Medulla oblongata (tissue), 1 donor: Measurements from ENCODE around the gene WNK3.
"Not testable (repeated sequence)": the region's sequence is repeated elsewhere in the genome, so short reads cannot be mapped to it uniquely, and the experiment has no call there.

Experiments used
- DNase-seq: peaks from one replicate; pipeline ENCODE4 v3.0.0-alpha.2; 2015; ENCODE audit errors: extremely low spot score

WNK3 gene

DNA sequence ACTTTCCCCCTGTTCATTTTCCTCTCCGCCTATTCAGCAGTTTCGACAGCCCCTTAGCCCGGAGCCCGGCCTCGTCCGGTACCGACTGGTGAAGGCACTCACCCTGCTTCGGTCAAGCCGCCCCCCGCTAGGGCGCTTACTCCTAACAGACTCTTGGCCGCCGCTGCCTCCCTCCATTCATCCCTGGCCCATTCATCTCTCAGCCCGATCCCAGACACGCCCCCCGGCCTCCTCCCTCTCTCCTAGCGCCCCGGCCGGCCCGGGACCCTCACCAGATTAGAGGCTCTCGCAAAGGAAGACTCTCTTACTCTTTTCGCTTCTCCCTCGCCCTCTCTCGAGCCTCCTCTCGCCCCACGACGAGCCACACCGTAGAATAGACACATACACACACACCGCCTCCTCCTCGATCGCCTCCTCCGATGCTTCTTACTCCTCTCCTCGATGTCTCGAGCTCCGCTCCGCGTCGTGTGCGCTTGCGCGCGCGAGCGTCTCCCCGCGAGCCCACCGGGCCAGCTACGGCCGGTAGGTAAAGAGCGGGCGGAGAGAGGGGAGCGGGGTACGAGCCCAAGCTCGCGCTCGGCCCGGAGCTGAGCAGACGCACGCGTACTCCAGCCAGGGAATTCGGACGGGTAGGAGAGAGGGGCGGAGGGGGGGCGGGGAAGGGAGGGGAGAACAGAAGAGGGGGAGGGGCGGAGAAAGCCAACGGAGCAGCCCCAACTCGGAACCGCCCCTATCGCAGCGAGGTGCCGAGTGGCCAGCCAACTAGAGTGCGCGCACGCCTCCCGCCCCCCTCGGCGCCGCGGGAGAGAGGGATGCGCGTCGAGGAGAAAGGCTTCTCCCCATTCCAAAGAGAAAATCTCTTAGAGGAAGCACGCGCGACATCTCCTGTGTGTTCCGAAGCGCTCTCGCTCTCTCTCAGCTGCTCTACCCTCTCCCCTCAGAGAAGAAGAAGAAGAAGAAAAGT is at the start of gene WNK3:
WNK3 (minus strand) TSS at position 633 of the 964 bp plus-strand sequence.
- DNase-seq, result peak; percentile 74

DNA sequence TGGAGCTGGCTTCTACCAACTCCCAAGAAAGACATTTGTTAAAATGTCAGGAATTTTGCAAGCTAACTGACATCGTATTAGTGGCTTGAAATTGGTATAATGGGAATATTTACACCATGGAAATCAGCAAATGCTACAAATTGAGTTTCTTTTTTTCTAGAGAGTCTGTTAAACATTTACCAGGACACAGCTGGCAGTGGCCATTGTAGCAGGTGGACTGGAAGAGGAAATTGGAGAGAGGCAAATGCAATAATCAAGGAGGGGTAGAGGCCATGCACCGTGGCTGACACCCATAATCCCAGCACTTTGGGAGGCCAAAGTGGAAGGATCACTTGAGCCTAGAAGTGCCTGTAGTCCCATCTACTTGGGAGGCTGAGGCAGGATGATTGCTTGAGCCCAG is 49.4 kb upstream of the WNK3 start:
- DNase-seq, result no peak

DNA sequence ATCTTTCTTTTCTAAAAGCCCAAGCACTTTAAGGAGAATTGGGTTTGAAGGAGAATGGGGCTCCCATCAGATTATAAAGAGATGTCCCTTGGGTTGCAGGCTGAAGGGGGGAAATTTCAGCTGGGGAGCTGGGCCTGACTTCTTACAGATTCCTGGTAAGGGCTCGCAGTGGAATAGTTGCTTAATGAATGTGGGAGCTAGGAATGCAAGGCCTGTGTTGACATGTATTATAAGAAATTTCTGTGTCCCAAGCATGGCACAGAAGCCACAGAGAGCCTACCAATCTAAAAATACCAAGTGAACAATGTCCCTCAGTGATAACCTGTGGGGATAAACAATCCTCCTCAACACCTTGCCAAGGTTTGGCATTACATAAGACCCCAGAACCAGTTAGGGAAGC is 39.3 kb upstream of the WNK3 start:
- no peak for DNase-seq

DNA sequence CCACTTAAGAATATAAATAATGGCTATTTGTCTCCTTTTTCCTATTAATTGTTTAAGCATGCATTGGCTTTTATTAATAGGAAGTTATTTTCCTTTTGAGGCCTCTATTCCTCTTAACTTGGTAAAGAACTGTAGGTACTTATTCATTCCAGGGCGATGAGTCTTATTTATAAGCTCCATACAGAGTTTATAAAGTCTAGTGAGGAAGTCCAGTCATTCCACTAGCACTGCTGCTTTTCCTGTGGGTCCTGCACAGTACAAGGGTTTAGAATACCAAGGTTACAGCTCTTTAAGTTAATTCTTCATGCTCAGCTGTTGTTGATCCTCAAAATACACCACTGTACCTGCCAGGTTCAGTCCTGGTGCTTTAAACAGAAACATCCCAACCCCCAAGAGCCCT is 28.5 kb upstream of the WNK3 start:
- no peak for DNase-seq

DNA sequence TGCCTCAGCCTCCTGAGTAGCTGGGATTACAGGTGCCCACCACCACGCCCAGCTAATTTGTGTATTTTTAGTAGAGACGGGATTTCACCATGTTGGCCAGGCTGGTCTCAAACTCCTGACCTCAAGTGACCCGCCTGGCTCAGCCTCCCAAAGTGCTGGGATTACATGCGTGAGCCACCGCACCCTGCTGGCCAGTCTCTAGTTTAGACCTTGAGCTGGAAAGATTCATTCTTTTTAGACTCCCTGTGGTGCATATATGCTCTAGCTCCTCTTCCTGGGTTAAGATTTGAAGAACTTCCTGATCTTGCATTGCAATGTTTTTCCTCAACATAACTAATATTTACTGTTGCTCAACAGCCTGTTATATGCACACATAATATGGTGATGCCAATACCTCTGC is 26.8 kb upstream of the WNK3 start:
- DNase-seq, result not testable (repeated sequence)

DNA sequence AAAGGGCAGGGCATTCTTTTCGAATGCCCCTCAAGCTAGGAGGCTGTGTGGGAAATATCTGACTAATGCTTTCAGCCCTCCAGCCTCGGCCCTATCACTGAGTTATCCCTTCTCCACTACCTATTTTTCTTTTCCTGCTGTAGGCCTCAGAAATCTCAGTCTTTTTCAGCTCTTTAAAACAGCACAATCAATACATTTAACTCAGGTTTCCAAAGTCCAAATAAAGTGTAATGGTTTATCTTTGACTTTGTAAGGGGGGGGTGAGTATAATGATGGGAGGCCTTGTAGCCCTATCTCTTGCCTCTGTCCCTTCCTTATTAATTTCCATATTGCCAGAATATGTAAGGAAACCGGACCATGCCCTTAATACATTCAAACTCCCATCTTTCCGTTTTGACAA is 1.6 kb upstream of the WNK3 start:
- DNase-seq, result no peak

DNA sequence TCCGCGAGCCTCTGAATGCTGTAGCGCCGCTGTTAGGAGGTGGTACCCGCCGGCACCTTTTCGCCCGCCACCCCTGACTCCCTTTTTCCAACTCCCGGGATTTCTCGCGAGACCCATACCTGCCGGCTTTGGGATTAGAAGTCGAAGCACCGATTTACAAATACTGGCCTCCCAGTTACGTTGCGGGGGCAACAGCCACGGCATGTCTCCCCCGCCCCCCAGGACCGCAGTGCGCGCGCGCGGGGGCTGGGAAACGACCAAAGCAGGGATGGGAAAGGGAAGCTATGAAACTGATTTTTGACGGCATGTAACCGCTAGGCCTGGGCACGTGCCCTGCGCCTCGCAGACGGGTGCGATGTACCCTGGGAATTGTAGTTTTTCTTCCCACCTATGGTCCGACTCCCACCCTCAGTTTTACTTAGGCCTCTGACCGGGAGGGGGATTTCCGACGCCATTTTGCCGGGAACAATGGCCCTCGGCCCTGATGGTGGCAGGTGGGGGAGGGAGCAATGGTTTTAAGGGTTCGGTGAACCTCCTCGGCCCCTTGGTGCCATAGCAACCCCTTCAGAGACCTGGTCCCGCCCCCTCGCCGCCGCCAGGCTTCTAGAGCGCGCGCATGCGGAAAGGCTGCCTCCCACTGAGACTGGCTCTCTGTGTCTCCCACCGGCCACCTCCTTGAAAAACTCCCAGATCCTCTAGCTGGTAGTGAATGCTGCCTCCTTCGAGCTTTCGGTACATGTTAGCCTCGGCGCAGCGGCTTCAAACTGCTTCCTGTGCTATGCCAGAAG is 772 bp upstream of the WNK3 start:
- peak; percentile 73 for DNase-seq

DNA sequence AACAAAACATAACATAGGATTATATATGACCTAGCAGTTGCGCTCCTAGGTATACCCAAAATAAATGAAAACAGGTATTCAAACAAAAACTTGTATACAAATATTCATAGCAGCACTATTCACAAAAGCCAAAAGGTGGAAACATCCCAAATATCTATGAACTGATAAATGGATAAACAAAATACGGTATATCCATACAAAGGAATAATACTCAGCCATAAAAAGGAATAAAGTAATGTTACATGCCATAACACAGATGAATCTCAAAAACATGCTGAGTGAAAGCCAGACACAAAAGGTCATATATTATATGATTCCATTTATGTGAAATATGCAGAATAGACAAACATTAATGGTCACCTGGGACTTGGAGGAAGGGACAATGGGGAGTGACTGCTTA is 5.2 kb downstream of the WNK3 start:
- DNase-seq, result no peak

DNA sequence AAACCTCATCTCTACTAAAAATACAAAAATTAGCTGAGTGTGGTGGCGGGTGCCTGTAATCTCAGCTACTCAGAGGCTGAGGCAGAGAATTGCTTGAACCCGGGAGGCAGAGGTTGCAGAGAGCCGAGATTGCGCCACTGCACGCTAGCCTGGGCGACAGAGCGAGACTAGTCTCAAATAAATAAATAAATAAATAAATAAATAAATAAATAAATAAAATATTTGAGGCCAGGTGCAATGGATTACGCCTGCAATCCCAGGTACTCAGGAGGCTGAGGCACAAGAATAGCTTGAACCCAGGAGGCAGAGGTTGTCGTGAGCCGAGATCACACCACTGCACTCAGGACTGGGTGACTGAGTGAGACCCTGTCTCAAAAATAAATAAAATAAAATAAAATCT is 20.5 kb downstream of the WNK3 start:
- DNase-seq, result not testable (repeated sequence)

DNA sequence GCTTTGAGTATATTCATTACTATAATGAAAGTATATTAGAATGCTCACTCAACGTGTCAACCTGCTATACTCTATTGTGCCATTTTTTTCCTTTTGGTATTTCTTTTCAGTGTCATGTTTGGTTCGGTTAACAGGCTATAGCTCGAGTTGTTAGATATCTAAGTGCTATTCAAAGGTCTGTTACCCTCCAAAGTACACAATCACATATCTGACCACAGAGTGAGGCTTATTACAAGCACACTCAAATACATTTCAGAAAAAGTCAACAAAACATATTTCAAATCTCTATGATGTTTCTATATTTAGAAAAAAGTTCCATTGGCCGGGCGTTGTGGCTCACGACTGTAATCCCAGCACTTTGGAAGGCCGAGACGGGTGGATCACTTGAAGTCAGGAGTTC is 32.8 kb downstream of the WNK3 start:
- no peak for DNase-seq

DNA sequence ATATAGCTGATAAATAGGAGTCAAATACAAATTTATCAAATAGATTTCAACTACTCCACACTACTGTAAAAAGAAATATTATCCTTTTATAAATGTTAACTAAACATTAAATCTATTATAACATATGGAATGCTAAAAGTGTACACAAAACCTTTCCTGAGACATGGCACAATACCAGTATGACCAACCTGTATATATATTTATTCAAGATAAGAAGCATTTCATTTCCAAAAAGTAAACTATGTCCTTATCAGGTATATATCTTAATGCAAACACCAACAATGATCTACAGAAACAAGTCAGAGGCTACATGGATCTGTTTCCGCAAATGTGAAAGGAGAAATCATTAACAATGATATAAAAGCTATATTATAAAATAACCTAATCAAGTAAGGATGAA is 37.8 kb downstream of the WNK3 start:
- DNase-seq, result no peak

DNA sequence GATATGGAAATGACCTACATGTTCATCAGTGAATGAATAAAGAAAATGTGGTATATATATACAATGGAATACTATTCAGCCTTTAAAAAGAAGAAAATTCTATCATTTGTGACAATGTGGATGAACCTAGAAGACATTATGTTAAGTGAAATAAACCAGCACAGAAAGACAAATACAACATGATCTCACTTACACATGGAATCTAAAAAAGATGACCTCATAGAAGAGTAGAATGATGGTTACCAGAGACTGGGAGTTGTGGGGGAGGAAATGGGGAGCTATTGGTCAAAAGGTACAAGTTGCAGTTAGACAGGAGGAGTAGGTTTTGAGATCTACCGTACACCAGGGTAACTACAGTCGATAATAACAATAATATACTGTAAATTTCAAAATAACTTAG is 51.5 kb downstream of the WNK3 start:
- no peak for DNase-seq

DNA sequence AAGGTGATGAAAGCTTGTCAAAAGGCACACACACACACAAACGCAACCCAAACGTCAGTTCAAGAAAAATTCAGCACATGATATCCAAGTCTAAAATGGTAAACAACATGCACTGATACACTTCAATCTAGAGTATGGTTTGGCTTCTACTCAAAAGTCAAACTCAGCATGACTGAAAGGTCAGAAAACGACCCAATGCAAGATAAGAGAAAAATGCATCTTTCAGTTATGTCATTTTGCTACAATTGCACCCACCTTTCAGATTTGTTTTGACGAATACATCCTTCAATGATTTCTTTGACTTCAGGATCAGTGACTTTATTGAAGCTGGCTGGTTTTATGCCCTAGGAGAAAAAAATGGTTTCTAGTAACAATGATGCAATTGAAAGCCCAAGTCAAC is 56.3 kb downstream of the WNK3 start:
- DNase-seq, result no peak

DNA sequence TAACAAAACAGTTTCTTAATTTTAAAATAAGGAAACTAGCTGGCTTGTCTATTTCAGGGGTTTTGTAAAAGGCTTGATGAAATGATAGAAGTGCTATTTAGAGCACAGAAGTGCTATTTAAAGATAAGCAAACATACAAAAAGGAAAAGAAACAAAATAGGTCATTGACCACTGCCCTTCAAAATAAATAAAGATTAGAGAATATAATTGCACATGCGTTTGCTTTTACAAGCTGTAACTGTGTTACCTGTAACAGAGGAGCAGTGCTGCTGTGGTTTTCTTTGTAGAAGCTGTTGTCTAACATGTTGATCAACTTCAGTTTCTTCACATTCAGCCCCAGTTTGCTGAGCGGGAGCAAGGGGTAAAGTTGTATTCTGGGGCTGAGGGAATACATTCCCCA is 63.5 kb downstream of the WNK3 start:
- DNase-seq, result no peak

DNA sequence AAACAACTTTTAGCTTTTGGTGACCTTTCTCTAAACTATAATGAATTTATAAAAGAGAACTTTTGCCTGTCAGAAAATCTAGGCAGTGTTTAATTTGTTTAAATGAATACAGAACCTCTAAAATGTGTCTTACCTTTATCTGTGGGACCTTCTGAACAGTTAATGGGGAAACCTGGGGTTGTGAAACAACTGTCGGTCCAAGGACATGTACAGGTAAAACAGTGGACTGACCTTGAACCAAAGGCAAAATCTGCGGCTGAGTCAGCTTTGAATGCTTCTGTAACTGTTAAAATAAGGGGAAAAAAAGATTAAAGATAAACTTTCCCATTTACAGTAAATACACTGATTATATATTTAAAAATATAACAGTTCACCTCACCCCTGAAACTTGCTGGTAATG is 65.1 kb downstream of the WNK3 start:
- DNase-seq, result no peak

DNA sequence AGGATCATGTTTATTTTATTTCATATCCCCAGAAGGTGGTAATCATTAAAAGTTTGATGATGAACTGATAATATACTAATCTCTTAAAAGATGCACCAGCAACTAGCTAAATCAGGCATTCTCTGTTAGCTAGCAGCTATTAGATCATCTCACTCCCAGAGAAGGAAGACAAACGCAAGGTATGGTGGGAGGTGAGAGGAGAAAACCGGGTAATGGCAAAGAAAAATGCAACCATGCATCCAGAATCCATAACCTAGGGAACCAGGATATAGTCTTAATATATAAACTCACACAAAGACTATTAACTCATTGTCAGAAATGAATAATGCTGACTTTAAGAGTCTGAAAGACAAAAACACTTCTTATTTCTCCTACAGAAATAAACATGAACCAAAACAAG is 66.1 kb downstream of the WNK3 start:
- DNase-seq, result no peak

DNA sequence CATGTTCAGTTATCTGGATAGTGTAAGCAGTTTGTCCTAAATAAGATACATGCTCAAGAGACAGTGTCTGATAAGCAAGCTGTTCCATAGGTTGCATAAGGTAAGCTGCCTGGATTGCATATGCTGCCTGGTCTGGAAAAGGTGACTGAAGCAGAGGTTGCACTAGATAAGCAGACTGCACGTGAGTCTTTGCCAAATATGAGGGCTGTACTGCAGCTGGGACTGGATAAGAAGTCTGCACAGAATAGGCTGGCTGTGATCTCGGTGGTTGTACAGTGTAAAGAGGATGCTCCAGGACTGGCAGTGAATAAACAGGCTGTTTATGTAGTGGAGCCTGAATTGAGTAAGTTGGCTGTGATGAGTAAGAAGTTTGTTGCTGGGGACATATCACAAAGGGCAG is 68.9 kb downstream of the WNK3 start:
- DNase-seq, result no peak

DNA sequence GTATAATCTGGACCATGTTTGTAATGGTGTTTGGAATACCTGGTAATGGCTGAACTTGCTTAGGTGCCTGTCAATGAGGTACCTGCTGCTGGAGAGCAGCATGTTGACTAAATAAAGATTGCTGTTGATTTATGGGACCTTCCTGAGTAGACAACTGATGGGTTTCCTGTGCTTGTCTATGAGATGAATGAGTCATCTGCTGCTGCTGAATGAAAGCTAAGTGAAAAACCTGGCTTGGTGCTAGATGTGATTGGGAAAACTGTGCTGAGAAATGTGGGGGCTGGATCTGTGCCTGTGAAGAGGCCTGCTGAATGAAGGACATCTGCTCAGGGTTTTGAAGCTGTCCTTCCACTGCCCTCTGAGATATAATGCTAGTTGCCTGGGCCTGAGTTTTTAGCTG is 69.6 kb downstream of the WNK3 start:
- no peak for DNase-seq

DNA sequence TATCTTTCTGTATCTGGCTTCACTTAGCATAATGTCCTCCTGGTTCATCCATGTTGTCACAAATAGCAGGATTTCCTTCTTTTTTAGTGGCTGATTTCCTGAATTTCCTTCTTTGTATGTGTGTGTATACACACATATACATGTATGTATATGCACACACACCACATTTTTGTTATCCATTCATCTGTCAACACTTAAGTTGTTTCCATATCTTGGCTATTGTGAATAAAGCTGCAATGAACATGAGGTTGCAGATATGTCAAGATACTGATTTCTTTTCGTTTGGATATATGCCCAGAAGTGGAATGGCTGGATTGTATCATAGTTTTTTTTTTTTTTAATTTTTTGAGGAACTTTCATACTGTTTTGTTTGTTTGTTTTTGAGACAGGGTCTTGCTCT is 76.2 kb downstream of the WNK3 start:
- no peak for DNase-seq

DNA sequence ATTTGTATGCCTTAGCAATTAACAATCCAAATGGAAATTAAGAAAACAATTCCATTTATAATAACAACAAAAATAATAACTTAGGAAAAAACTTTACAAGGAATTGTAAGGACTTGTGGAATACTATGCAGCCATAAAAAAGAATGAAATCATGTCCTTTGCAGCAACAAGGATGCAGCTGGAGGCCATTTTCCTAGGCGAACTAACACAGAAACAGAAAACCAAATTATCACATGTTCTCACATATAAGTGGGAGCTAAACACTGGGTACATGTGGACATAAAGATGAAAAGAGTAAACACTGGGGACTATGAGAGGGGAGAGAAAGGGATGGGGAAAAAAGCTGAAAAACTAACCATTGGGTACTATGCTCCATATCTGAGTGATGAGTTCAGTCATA is 77.4 kb downstream of the WNK3 start:
- DNase-seq, result no peak

DNA sequence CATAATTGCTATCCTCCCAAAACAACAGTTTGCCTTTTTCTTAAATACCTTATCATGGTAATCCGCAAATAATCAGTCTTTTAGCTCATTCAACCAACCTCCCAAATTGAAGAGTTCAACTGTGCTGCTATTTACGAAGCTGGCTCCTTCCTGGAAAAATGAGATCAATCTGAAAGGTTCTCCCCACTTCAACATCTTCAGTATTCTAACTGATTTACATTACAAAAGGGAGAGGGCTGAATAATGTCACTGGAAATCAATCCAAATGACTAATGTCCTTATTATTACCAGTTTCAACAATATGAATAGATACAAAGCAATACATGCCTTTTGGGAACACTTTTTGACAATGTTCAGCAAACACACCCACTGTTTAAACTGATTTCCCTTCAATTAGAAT is 86.2 kb downstream of the WNK3 start:
- no peak for DNase-seq

DNA sequence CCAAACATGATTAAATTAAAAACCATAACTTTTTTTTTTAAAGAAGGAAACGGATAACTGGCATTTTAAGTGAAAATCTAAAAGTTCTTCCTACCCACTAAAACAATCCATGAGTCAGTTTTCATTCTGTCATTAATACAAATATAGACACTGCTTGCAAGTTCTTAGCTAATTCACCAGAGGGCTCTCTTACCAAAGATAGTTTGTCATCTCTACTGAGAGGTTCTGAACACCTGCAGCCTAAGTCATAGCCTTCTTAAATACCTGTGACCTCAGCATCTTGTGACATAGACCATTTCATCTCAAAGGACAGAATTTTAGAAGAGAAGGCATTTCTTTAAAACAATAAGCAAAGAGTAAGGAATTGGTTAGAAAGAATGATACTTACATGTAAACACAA is 109.5 kb downstream of the WNK3 start:
- no peak for DNase-seq

DNA sequence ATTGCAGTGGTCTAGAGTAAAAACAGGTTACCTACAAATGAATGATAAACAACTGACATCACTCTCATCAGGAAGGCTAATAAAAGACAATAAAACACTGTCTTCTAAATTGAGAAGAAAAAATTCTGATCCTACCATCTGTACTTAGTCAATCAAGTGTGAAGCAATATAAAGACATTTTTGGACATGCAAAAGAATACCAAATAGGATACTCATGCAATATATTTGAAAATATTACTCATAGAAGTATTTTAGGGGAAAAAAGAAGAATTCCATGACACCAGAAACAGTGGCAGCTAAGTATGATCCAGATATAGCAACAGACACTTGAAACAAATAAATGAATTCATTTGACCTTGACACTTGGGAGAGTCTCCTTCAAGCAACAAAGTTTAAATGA is 111.0 kb downstream of the WNK3 start:
- no peak for DNase-seq
